Hepatocyte (in vitro differentiated cells): ENCODE results near the gene OVAAL. TPM values are rescaled to one million over a fixed set of nuclear protein-coding genes. Genes with fewer than 3 reads are reported as not detected.

Source experiments
- DNase-seq: peaks from one replicate; pipeline ENCODE4 v3.0.0-alpha.2; 2016; ENCODE audit warnings: low spot score
- H2AFZ ChIP-seq: fragments of 200-600 bp; sonication (generic); 2 replicates; pipeline ENCODE4 v1.6.0; 2016; ENCODE audit warnings: antibody characterized with exemption, mild to moderate bottlenecking
- H3K27ac ChIP-seq: fragments of 200-600 bp; sonication (generic); 2 replicates; pipeline ENCODE4 v1.5.1; 2016; ENCODE audit warnings: mild to moderate bottlenecking
- H3K27me3 ChIP-seq: fragments of 200-600 bp; sonication (generic); 2 replicates; pipeline ENCODE4 v1.6.1; 2016
- H3K36me3 ChIP-seq: fragments of 200-600 bp; sonication (generic); replicated peaks from 2 replicates; pipeline ENCODE4 v1.5.1; 2016; ENCODE audit warnings: low read depth; ENCODE audit not compliant: insufficient read depth
- H3K4me1 ChIP-seq: fragments of 200-600 bp; sonication (generic); 2 replicates; pipeline ENCODE4 v1.5.1; 2016; ENCODE audit warnings: mild to moderate bottlenecking, moderate library complexity; ENCODE audit not compliant: insufficient read depth
- H3K4me2 ChIP-seq: fragments of 200-600 bp; sonication (generic); 2 replicates; pipeline ENCODE4 v1.6.0; 2016
- H3K4me3 ChIP-seq: fragments of 200-600 bp; sonication (generic); 2 replicates; pipeline ENCODE4 v1.5.1; 2016; ENCODE audit warnings: mild to moderate bottlenecking
- H3K79me2 ChIP-seq: fragments of 200-600 bp; sonication (generic); 2 replicates; pipeline ENCODE4 v1.6.0; 2017; ENCODE audit warnings: mild to moderate bottlenecking
- H3K9me2 ChIP-seq: fragments of 200-600 bp; sonication (generic); replicated peaks from 2 replicates; pipeline ENCODE4 v1.6.0; 2017; ENCODE audit warnings: mild to moderate bottlenecking; ENCODE audit not compliant: insufficient read depth
- H3K9me3 ChIP-seq: fragments of 200-600 bp; sonication (generic); 2 replicates; pipeline ENCODE4 v1.5.1; 2016; ENCODE audit warnings: low read depth, mild to moderate bottlenecking
- H4K20me1 ChIP-seq: fragments of 200-600 bp; sonication (generic); 2 replicates; pipeline ENCODE4 v1.6.0; 2016; ENCODE audit warnings: mild to moderate bottlenecking; ENCODE audit not compliant: insufficient read depth, poor library complexity, severe bottlenecking
- EZH2 ChIP-seq: fragments of 200-600 bp; sonication (generic); IDR thresholded peaks from 2 replicates; pipeline ENCODE4 v1.6.1; 2016; ENCODE audit warnings: antibody characterized with exemption, mild to moderate bottlenecking, borderline replicate concordance
- EZH2phosphoT487 ChIP-seq: fragments of 200-600 bp; sonication (generic); IDR thresholded peaks from one replicate; pipeline ENCODE4 v1.6.1; 2018; ENCODE audit warnings: antibody characterized with exemption, mild to moderate bottlenecking, low read depth, moderate library complexity; ENCODE audit not compliant: unreplicated experiment, severe bottlenecking
- WGBS: methylation state at CpG from one replicate; pipeline ENCODE4 v1.1.6; 2016; ENCODE audit warnings: low lambda C conversion rate; ENCODE audit errors: missing lambda C conversion rate; 5-methylcytosine and 5-hydroxymethylcytosine counted together
- polyA plus RNA-seq: library from polyadenylated mRNA; unstranded; fragments of >200 nt; fragmentation: Nextera tagmentation; extraction: Ambion mirVana; gene quantifications from 2 replicates; pipeline ENCODE4 v1.2.1, GENCODE V29; 2016
- total RNA-seq: library from RNA; depleted of rRNA; stranded (reverse); fragments of >200 nt; gene quantifications from 2 replicates; pipeline ENCODE4 v1.2.3, GENCODE V29; 2014
- TF ChIP-seq, protein P1 (sequence below): fragments of 200-600 bp; sonication (generic); IDR thresholded peaks from 2 replicates; pipeline ENCODE4 v1.5.1; 2016; ENCODE audit warnings: antibody characterized with exemption, mild to moderate bottlenecking; ENCODE audit not compliant: poor library complexity

OVAAL gene
- total and polyA plus RNA-seq, 2 experiments from 2014 or later: not detected

DNA sequence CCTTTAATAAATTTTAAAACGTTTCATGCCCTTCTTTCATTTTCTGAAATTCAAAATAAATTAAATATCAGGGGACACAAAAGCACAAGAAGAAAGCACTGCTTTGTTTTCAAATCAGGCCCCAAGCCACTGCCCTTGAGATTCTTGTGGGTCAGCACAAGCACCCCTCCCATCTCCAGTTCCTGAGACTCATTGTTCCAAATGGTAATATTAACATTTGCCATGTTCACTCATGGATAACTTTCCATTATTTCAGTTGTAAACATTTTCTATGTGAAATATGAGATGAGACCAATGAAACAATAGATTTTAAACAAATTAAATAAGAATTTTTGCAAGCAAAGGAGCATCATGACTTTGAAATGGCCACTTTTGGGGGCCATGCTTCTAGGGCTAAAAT, 7.7 kb downstream of the OVAAL start:
- H3K36me3 ChIP-seq: no peaks in the 10 kb centered on the region
- H3K4me3 ChIP-seq: no peak overlapping the region
- no peaks in the 10 kb centered on the region for H3K27me3 ChIP-seq
- no peak overlapping the region for H3K4me2 ChIP-seq
- WGBS: 72% methylated on average over 1 of the region's 1 CpG
- H2AFZ ChIP-seq: no peak overlapping the region
- no peaks in the 10 kb centered on the region for H3K9me3 ChIP-seq
- no peaks in the 10 kb centered on the region for H3K9me2 ChIP-seq
- no peaks in the 10 kb centered on the region for H3K79me2 ChIP-seq
- no peak overlapping the region for H3K27ac ChIP-seq
- DNase-seq: no peak
- H4K20me1 ChIP-seq: no peaks in the 10 kb centered on the region
- TF ChIP-seq EZH2: no peak
- H3K4me1 ChIP-seq: peaks cover 25% of the 10 kb centered on the region

GRCh38 chr1:180567654-180568053, 8.9 kb downstream of the OVAAL start:
- no peaks in the 10 kb centered on the region for H3K36me3 ChIP-seq
- peak overlapping the region; percentile 58 for H3K4me2 ChIP-seq
- no peaks in the 10 kb centered on the region for H3K27me3 ChIP-seq
- H3K9me3 ChIP-seq: no peaks in the 10 kb centered on the region
- no peaks in the 10 kb centered on the region for H3K79me2 ChIP-seq
- no peak overlapping the region for H3K4me3 ChIP-seq
- TF ChIP-seq, protein P1, sequence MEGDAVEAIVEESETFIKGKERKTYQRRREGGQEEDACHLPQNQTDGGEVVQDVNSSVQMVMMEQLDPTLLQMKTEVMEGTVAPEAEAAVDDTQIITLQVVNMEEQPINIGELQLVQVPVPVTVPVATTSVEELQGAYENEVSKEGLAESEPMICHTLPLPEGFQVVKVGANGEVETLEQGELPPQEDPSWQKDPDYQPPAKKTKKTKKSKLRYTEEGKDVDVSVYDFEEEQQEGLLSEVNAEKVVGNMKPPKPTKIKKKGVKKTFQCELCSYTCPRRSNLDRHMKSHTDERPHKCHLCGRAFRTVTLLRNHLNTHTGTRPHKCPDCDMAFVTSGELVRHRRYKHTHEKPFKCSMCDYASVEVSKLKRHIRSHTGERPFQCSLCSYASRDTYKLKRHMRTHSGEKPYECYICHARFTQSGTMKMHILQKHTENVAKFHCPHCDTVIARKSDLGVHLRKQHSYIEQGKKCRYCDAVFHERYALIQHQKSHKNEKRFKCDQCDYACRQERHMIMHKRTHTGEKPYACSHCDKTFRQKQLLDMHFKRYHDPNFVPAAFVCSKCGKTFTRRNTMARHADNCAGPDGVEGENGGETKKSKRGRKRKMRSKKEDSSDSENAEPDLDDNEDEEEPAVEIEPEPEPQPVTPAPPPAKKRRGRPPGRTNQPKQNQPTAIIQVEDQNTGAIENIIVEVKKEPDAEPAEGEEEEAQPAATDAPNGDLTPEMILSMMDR: no peak
- no peak for TF ChIP-seq EZH2
- TF ChIP-seq EZH2phosphoT487: no peak
- no peak overlapping the region for H2AFZ ChIP-seq
- WGBS: 72% methylated on average over 9 of the region's 9 CpGs
- H3K9me2 ChIP-seq: no peaks in the 10 kb centered on the region
- peak overlapping the region; percentile 30 for H3K27ac ChIP-seq
- peaks cover 20% of the 10 kb centered on the region for H3K4me1 ChIP-seq
- peak; percentile 34 for DNase-seq
- no peaks in the 10 kb centered on the region for H4K20me1 ChIP-seq

DNA sequence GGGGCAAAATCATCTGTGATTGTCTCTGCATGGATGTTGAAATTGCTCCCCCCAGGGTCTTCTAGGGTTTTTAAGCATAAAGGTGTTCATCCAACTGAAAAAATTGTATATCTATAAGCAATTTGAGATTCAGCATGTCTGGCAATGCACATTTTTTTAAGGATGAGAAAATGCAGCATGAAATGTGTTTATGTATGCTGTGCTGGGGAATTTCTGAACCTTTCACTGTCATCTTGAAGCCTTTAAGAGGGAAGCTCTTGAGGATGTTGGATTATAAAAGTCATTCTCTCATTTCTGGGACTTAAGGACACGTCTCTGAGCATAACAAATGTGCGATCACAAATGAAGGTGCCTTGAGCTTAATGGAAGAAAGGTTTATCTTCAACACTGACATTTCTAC, 9.4 kb downstream of the OVAAL start:
- Histone ChIP-seq H3K9me3 (no peaks in the 10 kb centered on the region), H2AFZ (no peak overlapping the region), H4K20me1 (no peaks in the 10 kb centered on the region), H3K4me3 (no peak overlapping the region), H3K36me3 (no peaks in the 10 kb centered on the region), H3K4me2 (peak overlapping the region; percentile 58), H3K27me3 (no peaks in the 10 kb centered on the region), H3K9me2 (no peaks in the 10 kb centered on the region), H3K79me2 (no peaks in the 10 kb centered on the region), H3K27ac (peak overlapping the region; percentile 30), H3K4me1 (peaks cover 15% of the 10 kb centered on the region)
- no peak for TF ChIP-seq EZH2
- TF ChIP-seq, protein P1: no peak
- no peak for TF ChIP-seq EZH2phosphoT487
- no peak for DNase-seq
- WGBS: 76% methylated on average over 2 of the region's 2 CpGs

- Histone ChIP-seq H3K9me2 (no peaks in the 10 kb centered on the region), H3K4me3 (no peak overlapping the region), H3K4me2 (no peak overlapping the region), H3K9me3 (no peaks in the 10 kb centered on the region), H3K79me2 (no peaks in the 10 kb centered on the region), H2AFZ (no peak overlapping the region), H3K27ac (no peak overlapping the region), H3K4me1 (peaks cover 22% of the 10 kb centered on the region), H4K20me1 (no peaks in the 10 kb centered on the region), H3K36me3 (no peaks in the 10 kb centered on the region), H3K27me3 (no peaks in the 10 kb centered on the region)
- DNase-seq: no peak
- WGBS: 73% methylated on average over 5 of the region's 5 CpGs
- TF ChIP-seq EZH2phosphoT487 (no peak), EZH2 (no peak)
- TF ChIP-seq, protein P1: no peak
These were observed 12.5 kb downstream of the OVAAL start for GRCh38 chr1:180571060-180571831.
